SK-MEL-5 (cell line): ENCODE results near the gene SPINK5. TPM values are rescaled to one million over a fixed set of nuclear protein-coding genes. Genes with fewer than 3 reads are reported as not detected.
"Not testable (repeated sequence)": the region's sequence is repeated elsewhere in the genome, so short reads cannot be mapped to it uniquely, and the experiment has no call there.

ENCODE experiments used
- DNase-seq: peaks from one replicate; pipeline ENCODE4 v3.0.0-alpha.2; 2016; ENCODE audit warnings: low read depth, low spot score
- in situ Hi-C: cut with HindIII; loops from 2 replicates; pipeline ENCODE4 v1.10.0; 2016; ENCODE audit warnings: low sequenced_read_pairs, high pct_unique_total_duplicates, low pct_unique_long_range_greater_than_20kb
- polyA plus RNA-seq, 2 experiments: library from polyadenylated mRNA; depleted of rRNA; stranded (reverse); fragments of >200 nt; gene quantifications; 2 replicates each; pipeline ENCODE4 v1.2.3, GENCODE V29; 2015
- total RNA-seq: library from RNA; depleted of rRNA; stranded (reverse); fragments of >200 nt; shearing (Covaris generic); gene quantifications from 2 replicates; pipeline ENCODE4 v1.2.3, GENCODE V29; 2014; rRNA removed

SPINK5 gene, protein sequence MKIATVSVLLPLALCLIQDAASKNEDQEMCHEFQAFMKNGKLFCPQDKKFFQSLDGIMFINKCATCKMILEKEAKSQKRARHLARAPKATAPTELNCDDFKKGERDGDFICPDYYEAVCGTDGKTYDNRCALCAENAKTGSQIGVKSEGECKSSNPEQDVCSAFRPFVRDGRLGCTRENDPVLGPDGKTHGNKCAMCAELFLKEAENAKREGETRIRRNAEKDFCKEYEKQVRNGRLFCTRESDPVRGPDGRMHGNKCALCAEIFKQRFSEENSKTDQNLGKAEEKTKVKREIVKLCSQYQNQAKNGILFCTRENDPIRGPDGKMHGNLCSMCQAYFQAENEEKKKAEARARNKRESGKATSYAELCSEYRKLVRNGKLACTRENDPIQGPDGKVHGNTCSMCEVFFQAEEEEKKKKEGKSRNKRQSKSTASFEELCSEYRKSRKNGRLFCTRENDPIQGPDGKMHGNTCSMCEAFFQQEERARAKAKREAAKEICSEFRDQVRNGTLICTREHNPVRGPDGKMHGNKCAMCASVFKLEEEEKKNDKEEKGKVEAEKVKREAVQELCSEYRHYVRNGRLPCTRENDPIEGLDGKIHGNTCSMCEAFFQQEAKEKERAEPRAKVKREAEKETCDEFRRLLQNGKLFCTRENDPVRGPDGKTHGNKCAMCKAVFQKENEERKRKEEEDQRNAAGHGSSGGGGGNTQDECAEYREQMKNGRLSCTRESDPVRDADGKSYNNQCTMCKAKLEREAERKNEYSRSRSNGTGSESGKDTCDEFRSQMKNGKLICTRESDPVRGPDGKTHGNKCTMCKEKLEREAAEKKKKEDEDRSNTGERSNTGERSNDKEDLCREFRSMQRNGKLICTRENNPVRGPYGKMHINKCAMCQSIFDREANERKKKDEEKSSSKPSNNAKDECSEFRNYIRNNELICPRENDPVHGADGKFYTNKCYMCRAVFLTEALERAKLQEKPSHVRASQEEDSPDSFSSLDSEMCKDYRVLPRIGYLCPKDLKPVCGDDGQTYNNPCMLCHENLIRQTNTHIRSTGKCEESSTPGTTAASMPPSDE
- 0.13 and 0.45 TPM in 2 replicates for total RNA-seq
- 0.02 and 0.06 TPM in 2 replicates for polyA plus RNA-seq (2015; cell fraction: cytosol; rRNA removed)
- polyA plus RNA-seq (2015; cell fraction: nucleus; rRNA removed): 3.0 and 3.1 TPM in 2 replicates

DNA sequence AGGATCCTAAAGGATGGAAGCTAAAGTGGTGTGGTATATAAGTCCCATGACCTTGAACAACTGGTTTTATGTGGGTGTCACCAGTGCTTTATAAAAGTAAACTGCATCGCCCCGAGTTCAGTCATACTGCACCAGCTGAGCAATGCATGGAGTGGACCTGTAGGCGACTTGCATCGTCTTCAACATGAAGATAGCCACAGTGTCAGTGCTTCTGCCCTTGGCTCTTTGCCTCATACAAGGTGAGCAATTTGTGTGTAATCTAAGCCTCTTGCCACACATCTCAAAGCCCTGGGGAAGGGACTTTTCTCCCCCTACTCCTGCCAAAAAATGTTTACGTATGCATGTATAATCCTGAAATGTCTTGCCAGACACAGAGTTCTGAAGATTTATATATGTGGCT lies at the start of gene SPINK5:
Gene SPINK5, plus strand, starts transcription at position 120 of the 400 bp plus-strand sequence. Its CDS starts 65 bp downstream, at position 185.
- DNase-seq: no peak
- in situ Hi-C loops: no loop called here

DNA sequence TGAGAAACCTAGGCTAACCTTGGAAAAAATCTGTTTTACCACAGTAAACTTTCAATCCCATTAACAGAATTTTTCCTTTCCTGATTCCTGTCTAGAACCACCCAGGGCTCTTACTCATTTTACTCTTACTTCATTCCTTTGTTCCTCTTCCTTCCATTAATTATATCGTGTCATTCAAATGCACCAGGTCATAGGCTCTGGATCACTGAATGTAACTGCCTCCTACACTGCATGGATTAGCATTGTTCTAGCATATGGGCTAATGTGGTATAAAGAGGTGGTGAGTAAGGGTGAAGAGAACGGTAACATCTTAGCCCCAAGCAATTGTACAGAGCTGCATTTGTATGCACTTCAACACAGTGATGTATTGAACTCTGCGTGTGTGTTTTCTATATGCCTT lies 49.5 kb upstream of the SPINK5 start:
- DNase-seq: no peak

DNA sequence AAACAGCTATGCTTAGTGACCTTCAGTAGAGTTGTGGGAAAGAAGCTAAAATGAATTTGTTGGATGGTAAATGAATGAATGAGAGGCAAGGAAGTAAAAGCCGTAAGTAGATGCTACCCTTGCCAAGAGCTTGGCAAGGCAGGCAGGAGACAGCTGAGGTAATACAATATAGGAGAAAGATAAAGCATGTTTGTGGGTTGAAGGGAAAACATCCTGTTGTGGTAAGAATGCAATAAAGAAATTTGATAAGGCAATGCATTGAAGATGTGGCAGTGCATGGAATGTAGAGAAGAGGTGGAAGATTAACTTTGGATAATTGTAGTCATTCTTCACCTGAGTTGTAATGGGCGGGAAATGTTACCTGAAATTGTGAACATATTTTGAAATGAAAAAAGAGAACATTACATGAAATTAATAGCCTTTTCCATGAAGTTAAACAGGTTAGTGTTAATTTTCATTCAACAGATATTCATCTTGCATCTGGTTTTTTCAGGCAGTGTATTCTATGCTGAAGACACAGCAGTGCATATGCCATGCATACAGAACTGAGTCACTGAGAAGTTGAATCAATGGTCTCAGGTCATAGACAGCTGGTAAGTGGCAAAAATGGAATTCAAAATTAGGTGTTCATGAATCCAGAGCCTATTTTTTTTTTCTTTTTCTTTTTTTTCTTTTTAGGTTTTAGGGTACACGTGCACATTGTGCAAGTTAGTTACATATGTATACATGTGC lies 43.4 kb upstream of the SPINK5 start:
- no peak for DNase-seq
- in situ Hi-C loops: no loop called here

More for the DNA sequence above, 49.5 kb upstream of the SPINK5 start:
- in situ Hi-C loops: no loop called here

DNA sequence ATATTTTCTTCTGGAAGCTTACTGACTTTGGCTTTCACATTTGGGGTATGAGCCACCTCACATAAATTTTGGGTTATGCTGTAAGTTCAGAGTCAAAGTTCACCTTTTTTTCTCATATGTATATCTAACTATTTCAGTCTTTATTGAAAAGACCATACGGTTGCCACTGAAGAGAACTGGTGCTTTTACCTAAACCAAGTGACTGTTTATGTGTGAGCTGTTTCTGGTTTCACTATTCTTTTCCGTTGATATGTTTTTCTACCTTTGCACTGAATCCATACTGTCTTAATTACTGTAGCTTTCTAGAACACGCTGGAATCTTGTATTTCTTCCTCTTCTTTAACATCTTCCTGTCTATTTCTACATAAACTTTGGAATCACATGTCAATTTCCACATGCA lies 36.3 kb upstream of the SPINK5 start:
- no peak for DNase-seq
- in situ Hi-C loops: no loop called here

DNA sequence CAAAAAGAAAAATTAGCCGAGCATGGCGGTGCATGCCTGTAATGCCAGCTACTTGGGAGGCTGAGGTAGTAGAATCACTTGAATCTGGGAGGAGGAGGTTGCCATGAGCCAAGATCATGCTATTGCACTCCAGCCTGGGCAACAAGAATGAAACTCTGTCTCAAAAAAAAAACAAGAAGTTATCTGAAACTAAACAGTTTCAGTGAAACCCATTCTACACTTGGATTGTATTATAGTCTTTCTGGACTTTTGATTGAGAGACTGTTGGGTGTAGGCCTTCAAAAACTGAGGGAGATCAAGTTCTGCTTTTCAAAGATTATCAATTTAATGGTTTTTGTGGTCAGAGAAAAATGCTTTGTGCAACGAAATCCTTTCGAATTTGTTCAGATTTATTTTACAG lies 34.6 kb upstream of the SPINK5 start:
- in situ Hi-C loops: no loop called here
- DNase-seq: no peak

DNA sequence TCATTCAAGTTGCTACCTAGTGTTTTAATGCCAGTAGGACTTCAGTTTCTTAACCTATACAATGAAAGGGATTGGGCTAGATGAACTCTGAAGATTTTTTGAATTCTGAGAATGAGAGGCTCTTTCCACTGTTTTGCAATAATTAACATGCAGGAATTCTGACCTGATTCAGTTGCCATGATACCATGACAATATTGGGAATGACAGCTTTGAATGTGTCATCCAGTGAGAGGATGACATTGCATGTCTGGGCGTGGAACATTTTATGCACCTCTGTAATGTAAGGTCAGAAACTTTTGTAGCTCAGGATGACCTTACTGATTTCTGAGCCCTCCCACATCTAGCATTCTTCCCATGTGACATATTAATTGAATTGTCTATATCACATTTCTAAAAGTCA lies 30.6 kb upstream of the SPINK5 start:
- no peak for DNase-seq
- in situ Hi-C loops: no loop called here

DNA sequence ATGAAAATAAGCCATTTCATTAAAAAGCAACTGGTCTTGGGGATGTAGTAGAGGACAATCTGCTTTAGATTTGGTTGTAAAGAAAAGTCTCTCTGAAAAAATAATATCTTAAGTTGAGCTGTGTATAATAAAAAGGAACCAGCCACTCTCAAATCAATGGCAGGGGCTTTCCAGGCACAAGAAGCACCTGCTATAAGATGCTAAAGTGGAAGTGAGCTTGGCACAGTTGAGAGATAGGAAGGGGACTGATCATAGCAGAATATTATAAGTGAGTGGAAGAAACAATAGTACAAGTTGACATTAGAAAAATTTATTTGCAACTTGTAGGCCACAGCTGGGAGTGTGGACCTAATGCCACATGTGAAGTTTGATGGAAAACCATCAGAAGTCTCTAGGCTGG lies 28.1 kb upstream of the SPINK5 start:
- DNase-seq: no peak
- in situ Hi-C loops: no loop called here

DNA sequence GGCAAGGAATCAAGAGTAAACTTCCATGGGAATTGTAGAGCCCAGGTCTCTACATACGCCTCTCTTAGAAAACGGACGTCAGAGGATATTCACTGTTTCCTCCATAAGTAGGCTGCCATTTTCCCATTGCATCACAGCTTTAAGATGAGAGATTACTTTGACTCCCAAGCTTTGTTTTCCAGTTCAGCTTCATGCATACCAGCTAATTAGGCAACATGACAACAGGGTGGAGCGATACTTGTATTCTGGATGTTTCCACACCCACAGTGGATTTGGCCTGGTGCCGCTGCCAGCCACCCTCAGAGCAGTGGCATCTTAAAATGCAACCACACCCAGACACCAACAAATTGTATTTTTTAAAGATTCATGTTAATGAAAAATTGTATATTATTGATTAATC lies 20.9 kb upstream of the SPINK5 start:
- no peak for DNase-seq
- in situ Hi-C loops: no loop called here

DNA sequence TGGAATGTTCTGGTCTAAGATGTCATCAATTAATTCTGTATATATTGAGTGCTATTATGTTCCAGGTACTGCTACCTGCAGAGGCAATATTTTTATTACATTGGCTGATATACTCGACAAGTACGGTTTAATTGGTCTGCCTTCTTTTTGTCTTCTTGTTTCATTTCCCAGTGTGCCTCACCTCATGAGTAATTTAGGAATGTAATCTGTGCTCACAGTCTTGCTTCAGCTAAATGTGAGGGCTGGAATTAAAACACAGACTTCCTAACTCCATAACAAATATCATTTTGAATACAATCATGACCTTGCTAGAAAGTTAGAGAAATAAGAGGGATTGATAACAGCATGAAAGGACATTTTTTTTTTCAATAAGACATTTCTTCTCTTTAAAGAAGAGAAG lies 20.1 kb upstream of the SPINK5 start:
- in situ Hi-C loops: no loop called here
- no peak for DNase-seq

DNA sequence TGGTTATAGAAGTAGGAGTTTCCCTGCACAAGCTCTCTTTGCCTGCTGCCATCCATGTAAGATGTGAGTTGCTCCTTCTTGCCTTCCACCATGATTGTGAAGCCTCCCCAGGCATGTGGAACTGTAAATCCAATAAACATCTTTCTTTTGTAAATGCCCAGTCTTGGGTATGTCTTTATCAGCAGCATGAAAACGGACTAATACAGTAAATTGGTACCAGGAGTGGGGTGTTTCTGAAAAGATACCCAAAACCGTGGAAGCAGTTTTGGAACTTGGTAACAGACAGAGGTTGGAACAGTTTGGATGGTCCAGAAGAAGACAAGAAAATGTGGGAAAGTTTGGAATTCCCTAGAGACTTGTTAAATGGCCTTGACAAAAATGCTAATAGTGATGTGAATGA lies 8.6 kb upstream of the SPINK5 start:
- DNase-seq, in situ Hi-C loops: not testable (repeated sequence)

DNA sequence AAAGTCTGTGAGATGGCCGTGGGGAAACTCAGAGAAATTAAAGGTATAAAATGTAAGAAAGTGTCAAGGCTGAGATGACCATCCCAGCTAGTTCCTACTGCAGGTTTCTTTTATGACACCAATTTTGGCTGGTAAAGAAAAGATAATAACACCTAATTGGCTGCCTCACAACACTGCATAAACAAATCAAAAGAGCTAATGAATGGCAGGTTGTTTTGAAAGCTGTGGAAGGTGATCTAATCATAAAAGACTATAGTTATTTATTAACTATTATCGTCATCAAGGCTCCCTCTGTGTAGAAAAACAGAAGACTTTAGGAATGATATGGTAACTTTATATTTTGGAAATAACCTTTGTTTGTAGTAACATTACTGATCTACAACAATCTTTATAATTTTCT lies 3.5 kb upstream of the SPINK5 start:
- no peak for DNase-seq

DNA sequence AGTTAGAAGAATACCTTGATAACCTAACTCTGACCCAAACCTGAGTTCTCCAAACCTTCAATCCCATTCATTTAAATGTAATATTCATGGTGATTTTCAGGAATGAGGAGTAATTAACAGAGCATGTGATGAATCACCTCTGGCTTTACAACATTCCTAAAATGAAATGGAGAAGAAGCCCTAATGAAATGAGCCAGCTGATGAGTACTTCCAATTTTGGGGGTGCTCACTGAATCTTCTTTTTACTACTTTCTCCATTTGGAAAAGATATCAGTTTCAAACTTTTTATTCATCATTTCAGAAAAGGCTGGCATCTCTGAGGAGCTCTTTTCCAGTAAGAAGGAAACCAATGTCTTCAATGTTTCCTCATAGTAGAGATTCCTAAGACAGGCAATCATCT lies 2.9 kb upstream of the SPINK5 start:
- in situ Hi-C loops: no loop called here

More for the DNA sequence above, 3.5 kb upstream of the SPINK5 start:
- in situ Hi-C loops: no loop called here

DNA sequence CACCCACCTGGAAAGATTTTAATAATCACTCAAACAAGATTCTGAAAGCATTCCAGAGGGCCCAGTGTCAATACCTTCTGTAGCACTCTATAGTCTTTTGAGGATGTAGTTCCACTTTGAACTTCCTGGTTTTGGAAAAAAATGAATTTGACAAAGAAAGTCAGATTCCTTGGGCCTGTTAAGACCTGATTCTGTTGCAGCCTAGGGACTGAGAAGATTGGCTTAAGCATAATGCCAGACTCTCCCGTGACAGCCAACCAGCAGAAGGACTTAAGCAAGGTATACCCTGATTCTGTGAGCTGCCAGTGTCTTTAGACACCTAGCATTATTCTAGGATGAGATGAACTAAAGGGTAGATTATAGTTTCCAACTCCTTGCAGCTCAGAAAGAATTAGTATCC lies 6.8 kb downstream of the SPINK5 start:
- in situ Hi-C loops: no loop called here
- no peak for DNase-seq

More for the DNA sequence above, 2.9 kb upstream of the SPINK5 start:
- DNase-seq: no peak

DNA sequence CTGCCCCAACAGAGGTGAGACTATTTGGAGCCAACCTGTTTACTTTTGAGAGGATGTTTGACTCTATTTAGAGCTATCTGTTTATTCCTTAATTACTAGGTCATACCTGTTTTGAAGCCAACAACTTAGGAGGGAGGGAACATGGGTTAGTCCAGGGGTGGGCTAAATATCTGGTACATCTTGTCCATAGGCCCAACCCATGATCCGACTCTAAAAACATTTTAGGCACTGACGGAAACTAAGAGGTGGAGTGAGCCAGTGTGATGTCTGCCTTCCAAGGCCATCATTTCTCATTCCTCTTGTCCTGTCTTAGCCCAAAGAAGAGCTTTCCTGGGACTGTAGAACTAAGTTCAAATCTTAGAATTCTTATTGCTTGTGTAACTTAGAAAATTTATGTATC lies 8.4 kb downstream of the SPINK5 start:
- in situ Hi-C loops: no loop called here
- DNase-seq: no peak

DNA sequence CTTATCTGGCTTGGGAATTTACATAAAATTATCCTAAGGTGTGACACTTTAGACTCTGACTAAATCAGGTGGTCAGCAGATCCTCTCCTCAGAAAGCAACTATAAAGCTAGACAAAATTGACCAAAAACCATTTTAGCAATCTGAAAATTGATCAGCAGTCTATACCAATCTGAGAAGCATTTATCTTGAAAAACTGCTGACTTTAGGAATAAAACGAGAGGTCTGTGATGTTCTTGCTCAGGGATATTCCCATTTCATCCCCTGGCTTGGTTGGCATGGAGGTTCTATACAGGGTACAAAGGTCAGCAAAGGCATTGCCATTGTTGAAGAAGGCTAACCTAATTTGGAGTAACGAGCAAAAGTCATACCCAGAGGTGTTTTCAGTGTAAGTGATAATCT lies 11.7 kb downstream of the SPINK5 start:
- no peak for DNase-seq
- in situ Hi-C loops: no loop called here

DNA sequence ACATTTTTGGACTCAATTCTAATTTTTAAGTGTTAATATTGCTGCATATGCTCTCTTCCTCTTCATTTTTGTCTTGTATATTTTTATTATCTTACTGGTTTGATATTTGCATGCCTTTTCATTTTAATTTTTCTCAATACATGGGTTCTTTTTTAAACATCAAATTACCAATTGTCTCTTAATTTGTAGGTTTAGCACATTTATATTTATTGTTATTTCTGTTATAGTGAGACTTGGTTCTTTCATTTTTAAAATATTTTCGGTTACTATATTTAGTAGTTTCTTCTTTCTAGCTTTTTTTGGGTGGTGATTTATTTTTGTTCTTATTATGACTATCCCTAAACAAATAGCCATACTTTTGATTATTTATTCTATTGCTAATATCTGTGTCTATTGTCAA lies 19.4 kb downstream of the SPINK5 start:
- no peak for DNase-seq
- in situ Hi-C loops: no loop called here

DNA sequence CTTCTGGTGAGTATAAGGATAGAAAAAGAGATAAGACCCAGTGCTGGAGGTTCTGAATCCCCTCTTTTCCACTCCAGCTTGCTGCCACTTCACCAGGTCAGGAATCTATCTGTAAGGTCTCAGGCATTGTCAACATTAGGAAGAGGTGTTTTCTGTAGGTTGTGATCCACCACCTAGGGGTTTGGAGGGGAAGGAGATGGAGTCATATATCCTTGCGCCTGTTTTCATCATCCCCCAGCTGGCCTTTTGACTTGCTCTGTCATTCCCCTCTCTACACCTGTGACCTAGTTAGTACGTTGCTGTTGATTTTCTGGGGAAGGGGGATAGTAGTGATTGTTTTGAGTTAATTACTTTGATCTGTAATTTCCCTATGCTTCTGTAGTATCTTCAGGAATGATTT lies 20.5 kb downstream of the SPINK5 start:
- DNase-seq: no peak
- in situ Hi-C loops: no loop called here

DNA sequence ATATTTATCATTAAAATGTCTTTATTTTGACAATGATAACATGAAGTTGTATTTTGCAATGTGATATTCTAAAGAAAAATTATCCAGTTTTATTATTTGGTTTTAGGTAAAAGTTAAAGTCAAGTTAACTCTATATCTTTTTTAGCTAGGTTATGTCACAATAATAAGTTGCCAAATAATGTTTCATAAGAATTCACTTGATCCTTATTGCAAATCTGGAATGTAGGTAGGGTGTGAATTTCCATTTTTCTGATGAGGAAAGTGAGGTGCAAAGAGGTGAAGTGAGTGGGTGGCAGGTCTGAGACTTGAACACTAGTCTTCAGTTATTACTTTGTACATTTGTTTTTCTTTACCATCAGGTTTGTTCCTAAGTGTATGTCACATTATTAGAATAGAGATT lies 21.5 kb downstream of the SPINK5 start:
- in situ Hi-C loops: no loop called here

More for the DNA sequence above, 21.5 kb downstream of the SPINK5 start:
- DNase-seq: no peak
